Astrocyte of the spinal cord (primary cell): ENCODE measurements around the gene UMOD.

Experiments used
- DNase-seq: peaks from one replicate; pipeline ENCODE4 v3.0.0; 2011; ENCODE audit warnings: low read depth, low spot score
- H3K4me3 ChIP-seq: 2 replicates; pipeline ENCODE4 v1.5.1; 2011; ENCODE audit warnings: low read depth, mild to moderate bottlenecking, low read length, moderate library complexity
- in situ Hi-C: cut with HindIII; loops from 2 replicates; pipeline ENCODE4 v1.10.0; 2017; ENCODE audit warnings: low sequenced_read_pairs
- TF ChIP-seq, protein P1 (sequence below): IDR thresholded peaks from 2 replicates; pipeline ENCODE4 v1.5.1; 2012; ENCODE audit warnings: low read depth, mild to moderate bottlenecking, low read length, inconsistent platforms

UMOD gene

GRCh38 chr16:20320178-20320577 is 32.3 kb downstream of the UMOD start:
- TF ChIP-seq, protein P1, sequence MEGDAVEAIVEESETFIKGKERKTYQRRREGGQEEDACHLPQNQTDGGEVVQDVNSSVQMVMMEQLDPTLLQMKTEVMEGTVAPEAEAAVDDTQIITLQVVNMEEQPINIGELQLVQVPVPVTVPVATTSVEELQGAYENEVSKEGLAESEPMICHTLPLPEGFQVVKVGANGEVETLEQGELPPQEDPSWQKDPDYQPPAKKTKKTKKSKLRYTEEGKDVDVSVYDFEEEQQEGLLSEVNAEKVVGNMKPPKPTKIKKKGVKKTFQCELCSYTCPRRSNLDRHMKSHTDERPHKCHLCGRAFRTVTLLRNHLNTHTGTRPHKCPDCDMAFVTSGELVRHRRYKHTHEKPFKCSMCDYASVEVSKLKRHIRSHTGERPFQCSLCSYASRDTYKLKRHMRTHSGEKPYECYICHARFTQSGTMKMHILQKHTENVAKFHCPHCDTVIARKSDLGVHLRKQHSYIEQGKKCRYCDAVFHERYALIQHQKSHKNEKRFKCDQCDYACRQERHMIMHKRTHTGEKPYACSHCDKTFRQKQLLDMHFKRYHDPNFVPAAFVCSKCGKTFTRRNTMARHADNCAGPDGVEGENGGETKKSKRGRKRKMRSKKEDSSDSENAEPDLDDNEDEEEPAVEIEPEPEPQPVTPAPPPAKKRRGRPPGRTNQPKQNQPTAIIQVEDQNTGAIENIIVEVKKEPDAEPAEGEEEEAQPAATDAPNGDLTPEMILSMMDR = no peak
- no peak for DNase-seq
- in situ Hi-C loops = no loop called here
- H3K4me3 ChIP-seq = no peak overlapping the region

DNA sequence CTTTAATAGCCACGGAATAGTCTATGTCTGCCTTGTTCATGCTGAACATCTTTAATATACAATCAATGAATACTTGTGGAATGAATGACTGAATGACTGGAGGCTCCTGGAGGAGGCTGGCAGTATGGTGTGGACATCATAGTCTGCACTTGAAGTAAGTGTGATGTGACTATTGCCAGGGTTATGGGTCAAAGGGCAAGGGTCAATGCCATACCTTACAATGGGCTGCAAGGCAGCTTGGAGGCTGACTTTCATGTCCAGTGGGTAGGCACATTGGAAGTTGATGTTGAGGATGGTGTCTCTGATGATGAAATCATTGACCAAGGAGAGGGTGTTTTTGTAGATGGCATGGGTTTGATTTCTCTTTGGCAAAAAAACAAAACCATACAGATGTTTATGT is 33.1 kb downstream of the UMOD start:
- TF ChIP-seq, protein P1 = no peak
- in situ Hi-C loops = no loop called here
- no peak for DNase-seq
- H3K4me3 ChIP-seq = no peak overlapping the region

DNA sequence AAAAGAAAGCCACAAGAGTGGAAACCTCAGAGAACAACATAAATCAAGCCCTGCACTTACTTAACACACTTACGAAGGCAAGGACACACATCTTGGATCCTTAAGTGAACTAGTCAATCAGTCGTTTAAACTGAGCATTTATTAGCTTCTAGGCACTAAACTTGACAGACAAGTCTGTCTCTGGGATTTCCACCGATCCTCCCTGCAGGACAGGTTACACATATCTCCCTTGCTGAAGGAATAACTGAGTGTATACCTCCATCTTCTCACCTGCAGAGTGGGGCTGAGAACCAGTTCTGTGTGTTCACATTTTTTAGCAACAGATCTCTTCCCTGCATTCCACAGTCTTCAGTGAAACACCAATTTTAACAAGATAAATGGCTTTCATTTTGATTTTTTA is 34.1 kb downstream of the UMOD start:
- in situ Hi-C loops = no loop called here
- no peak for DNase-seq
- TF ChIP-seq, protein P1 = no peak
- H3K4me3 ChIP-seq = no peak overlapping the region

GRCh38 chr16:20318006-20318405 is 34.5 kb downstream of the UMOD start:
- no peak overlapping the region for H3K4me3 ChIP-seq
- DNase-seq = no peak
- in situ Hi-C loops = no loop called here
- TF ChIP-seq, protein P1 = no peak

DNA sequence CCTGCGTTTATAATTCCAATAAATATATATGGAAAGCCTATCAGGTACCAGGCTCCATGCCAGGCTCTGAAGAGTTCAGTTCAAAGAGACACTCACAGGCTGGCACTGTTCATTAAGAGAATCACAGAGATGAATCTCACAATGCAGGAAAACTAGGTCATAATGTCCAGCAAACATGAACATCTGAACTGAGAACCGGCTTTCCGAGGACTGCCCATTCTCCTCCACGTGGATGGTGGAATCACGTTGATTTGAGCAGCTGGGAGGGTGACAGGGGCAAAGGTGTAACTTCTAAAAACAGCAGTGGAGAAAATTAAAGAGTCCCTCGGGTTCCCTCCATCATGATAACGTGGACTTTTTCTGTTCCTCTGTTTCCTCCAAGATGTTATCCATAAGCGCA is 35.4 kb downstream of the UMOD start:
- no peak overlapping the region for H3K4me3 ChIP-seq
- in situ Hi-C loops = no loop called here
- TF ChIP-seq, protein P1 = no peak
- no peak for DNase-seq

DNA sequence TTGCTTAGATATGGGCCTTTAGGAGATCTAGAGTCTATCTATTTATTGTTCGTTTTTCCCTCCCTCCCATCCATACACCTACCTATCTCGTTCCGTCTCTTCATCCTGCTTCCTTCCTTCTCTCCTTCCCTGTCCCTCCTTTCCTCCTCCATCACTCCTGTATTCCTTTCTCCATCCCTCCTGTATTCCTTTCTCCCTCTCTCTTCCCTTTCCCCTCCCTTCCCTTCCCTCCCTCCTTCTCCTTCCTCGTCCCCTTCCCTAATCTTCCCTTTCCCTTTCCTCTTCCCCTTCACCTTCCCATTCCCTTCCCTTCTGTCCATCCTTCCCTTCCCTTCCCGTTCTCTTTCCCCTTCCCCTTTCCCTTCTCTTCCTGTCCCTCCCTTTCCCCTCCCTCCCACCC is 35.8 kb downstream of the UMOD start:
- in situ Hi-C loops = no loop called here
- TF ChIP-seq, protein P1 = no peak
- DNase-seq = no peak
- H3K4me3 ChIP-seq = no peak overlapping the region

GRCh38 chr16:20315764-20316163 is 36.8 kb downstream of the UMOD start:
- in situ Hi-C loops = no loop called here
- TF ChIP-seq, protein P1 = no peak

More at GRCh38 chr16:20315764-20316163, 36.8 kb downstream of the UMOD start:
- no peak for DNase-seq
- H3K4me3 ChIP-seq = no peak overlapping the region
